ENCODE measurements around the gene EID2.

Gene EID2

GRCh38 chr19:39525205-39525604 is 14.8 kb downstream of the EID2 start:
- Histone ChIP-seq H3K79me2 (ENCODE audit: insufficient read depth, low read length) (no peaks in the 10 kb centered on the region), H3K4me3 (ENCODE audit: insufficient read depth, low read length, poor library complexity, severe bottlenecking) (no peak overlapping the region), H3K9ac (ENCODE audit: low read length) (no peak overlapping the region), H4K20me1 (ENCODE audit: low read depth, low read length) (no peaks in the 10 kb centered on the region), H3K9me2 (replicated peaks; ENCODE audit: insufficient read depth, low read length) (no peaks in the 10 kb centered on the region), H2AFZ (ENCODE audit: low read depth, low read length, severe bottlenecking) (no peak overlapping the region), H3K9me3 (ENCODE audit: insufficient read depth, low read length) (no peaks in the 10 kb centered on the region), H3K27me3 (ENCODE audit: low read length) (no peaks in the 10 kb centered on the region), H3K4me2 (ENCODE audit: low read depth, low read length, poor library complexity, severe bottlenecking) (no peak overlapping the region), H3K36me3 (ENCODE audit: low read length) (no peaks in the 10 kb centered on the region; the same call in 1 of the 2 replicates), H3F3A (ENCODE audit: insufficient read depth) (no peaks in the 10 kb centered on the region; the same call in 1 of the 2 replicates), H3K27ac (ENCODE audit: low read depth, low read length) (no peak overlapping the region)
- TF ChIP-seq EZH2phosphoT487 (conservative IDR thresholded peaks at IDR 0.05; ENCODE audit: low read length) = no peak
- no peak for TF ChIP-seq CTCF (IDR thresholded peaks at IDR 0.05; ENCODE audit: insufficient read depth, low read length, poor library complexity, severe bottlenecking)

- TF ChIP-seq EZH2phosphoT487 (conservative IDR thresholded peaks at IDR 0.05; ENCODE audit: low read length) = no peak
- TF ChIP-seq CTCF (IDR thresholded peaks at IDR 0.05; ENCODE audit: insufficient read depth, low read length, poor library complexity, severe bottlenecking) = no peak
- Histone ChIP-seq H4K20me1 (ENCODE audit: low read depth, low read length) (no peaks in the 10 kb centered on the region), H3K79me2 (ENCODE audit: insufficient read depth, low read length) (no peaks in the 10 kb centered on the region), H3K4me2 (ENCODE audit: low read depth, low read length, poor library complexity, severe bottlenecking) (no peak overlapping the region), H3K9ac (ENCODE audit: low read length) (no peak overlapping the region), H2AFZ (ENCODE audit: low read depth, low read length, severe bottlenecking) (no peak overlapping the region), H3K9me3 (ENCODE audit: insufficient read depth, low read length) (no peaks in the 10 kb centered on the region), H3K27ac (ENCODE audit: low read depth, low read length) (no peak overlapping the region), H3F3A (ENCODE audit: insufficient read depth) (no peaks in the 10 kb centered on the region; the same call in 1 of the 2 replicates), H3K9me2 (replicated peaks; ENCODE audit: insufficient read depth, low read length) (no peaks in the 10 kb centered on the region), H3K27me3 (ENCODE audit: low read length) (no peaks in the 10 kb centered on the region), H3K36me3 (ENCODE audit: low read length) (no peaks in the 10 kb centered on the region; the same call in 1 of the 2 replicates), H3K4me3 (ENCODE audit: insufficient read depth, low read length, poor library complexity, severe bottlenecking) (no peak overlapping the region)
Measured at GRCh38 chr19:39524495-39524894, 15.5 kb downstream of the EID2 start.

GRCh38 chr19:39520541-39521484 is 19.1 kb downstream of the EID2 start:
- no peak overlapping the region for H3K4me3 ChIP-seq (ENCODE audit: insufficient read depth, low read length, poor library complexity, severe bottlenecking)
- H3K79me2 ChIP-seq (ENCODE audit: insufficient read depth, low read length) = no peaks in the 10 kb centered on the region
- H2AFZ ChIP-seq (ENCODE audit: low read depth, low read length, severe bottlenecking) = no peak overlapping the region
- no peaks in the 10 kb centered on the region for H3K27me3 ChIP-seq (ENCODE audit: low read length)
- no peaks in the 10 kb centered on the region for H4K20me1 ChIP-seq (ENCODE audit: low read depth, low read length)
- no peaks in the 10 kb centered on the region for H3F3A ChIP-seq (ENCODE audit: insufficient read depth)
- TF ChIP-seq CTCF (IDR thresholded peaks at IDR 0.05; ENCODE audit: insufficient read depth, low read length, poor library complexity, severe bottlenecking) (no peak), EZH2phosphoT487 (conservative IDR thresholded peaks at IDR 0.05; ENCODE audit: low read length) (no peak)
- H3K4me2 ChIP-seq (ENCODE audit: low read depth, low read length, poor library complexity, severe bottlenecking) = no peak overlapping the region
- H3K9me3 ChIP-seq (ENCODE audit: insufficient read depth, low read length) = no peaks in the 10 kb centered on the region
- H3K36me3 ChIP-seq (ENCODE audit: low read length) = no peaks in the 10 kb centered on the region
- H3K9ac ChIP-seq (ENCODE audit: low read length) = no peak overlapping the region
- H3K9me2 ChIP-seq (replicated peaks; ENCODE audit: insufficient read depth, low read length) = no peaks in the 10 kb centered on the region
- H3K27ac ChIP-seq (ENCODE audit: low read depth, low read length) = no peak overlapping the region
